BJ (cell line): Measurements from ENCODE around the gene MAP3K20. TPM values are rescaled to one million over a fixed set of nuclear protein-coding genes. Genes with fewer than 3 reads are reported as not detected.

Experiments used
- CTCF ChIA-PET: fragments of 350-600 bp; formaldehyde crosslinking; extraction: SDS; loops from one replicate; lab custom pipeline; 2021; ENCODE audit warnings: antibody characterized with exemption, inconsistent platforms; lab: Yijun Ruan, JAX
- POLR2A ChIA-PET: fragments of 300-600 bp; sonication (Branson Sonifier 250); formaldehyde crosslinking; extraction: SDS; loops from one replicate; lab custom pipeline; 2021; ENCODE audit warnings: antibody characterized with exemption; lab: Charles Lee
- DNase-seq: peaks from one replicate; pipeline ENCODE4 v3.0.0-alpha.2; 2011; ENCODE audit warnings: low read depth
- H3K27me3 ChIP-seq: 2 replicates; pipeline ENCODE4 v1.6.0; 2011; ENCODE audit warnings: low read length; ENCODE audit not compliant: control insufficient read depth, insufficient read depth
- H3K36me3 ChIP-seq: 2 replicates; pipeline ENCODE4 v1.5.1; 2011; ENCODE audit warnings: low read length; ENCODE audit not compliant: control insufficient read depth, insufficient read depth
- H3K4me3 ChIP-seq: 2 replicates; pipeline ENCODE4 v1.5.1; 2011; ENCODE audit warnings: low read depth, mild to moderate bottlenecking, control low read depth, low read length
- polyA plus RNA-seq: library from polyadenylated mRNA; depleted of rRNA; stranded (reverse); fragments of >200 nt; gene quantifications from 2 replicates; pipeline ENCODE4 v1.2.3, GENCODE V29; 2011
- TF ChIP-seq, protein P1 (sequence below): IDR thresholded peaks from 2 replicates; pipeline ENCODE4 v1.5.1; 2011; ENCODE audit warnings: low read depth, mild to moderate bottlenecking, control low read depth, inconsistent platforms, low read length, moderate library complexity; ENCODE audit not compliant: insufficient read depth

MAP3K20 gene
- polyA plus RNA-seq, 1 experiment: 45.4 TPM

DNA sequence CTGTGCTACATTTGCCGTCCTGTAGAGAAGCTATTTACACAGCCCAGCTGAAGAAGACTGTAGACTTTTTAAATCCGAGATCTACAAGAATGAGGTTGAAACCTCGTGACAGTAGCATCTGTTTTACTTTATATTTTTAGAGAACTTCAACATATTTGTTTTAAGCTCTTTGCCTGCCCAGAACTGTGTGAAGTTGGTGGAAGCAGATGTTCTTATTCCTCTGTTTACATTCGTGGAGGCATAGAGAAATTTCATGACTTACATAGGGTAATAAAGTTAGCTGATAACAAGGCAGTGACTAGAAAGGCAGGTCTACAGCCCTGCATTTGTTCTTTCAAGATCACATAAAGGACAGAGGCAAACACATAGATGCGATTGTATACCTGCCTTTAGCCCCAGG lies 47.0 kb upstream of the MAP3K20 start:
- ChIA-PET CTCF (interaction anchor here (1.0 to 12.8 kb wide), 17 partner anchors 11 to 222 kb away, joined by 3 to 200 read pairs (median 6); no protein-coding TSS in a partner anchor), POLR2A (no interaction called here)
- Histone ChIP-seq H3K27me3 (no peaks in the 10 kb centered on the region), H3K36me3 (no peaks in the 10 kb centered on the region), H3K4me3 (no peak overlapping the region)
- DNase-seq: peak; percentile 56
- TF ChIP-seq, protein P1, sequence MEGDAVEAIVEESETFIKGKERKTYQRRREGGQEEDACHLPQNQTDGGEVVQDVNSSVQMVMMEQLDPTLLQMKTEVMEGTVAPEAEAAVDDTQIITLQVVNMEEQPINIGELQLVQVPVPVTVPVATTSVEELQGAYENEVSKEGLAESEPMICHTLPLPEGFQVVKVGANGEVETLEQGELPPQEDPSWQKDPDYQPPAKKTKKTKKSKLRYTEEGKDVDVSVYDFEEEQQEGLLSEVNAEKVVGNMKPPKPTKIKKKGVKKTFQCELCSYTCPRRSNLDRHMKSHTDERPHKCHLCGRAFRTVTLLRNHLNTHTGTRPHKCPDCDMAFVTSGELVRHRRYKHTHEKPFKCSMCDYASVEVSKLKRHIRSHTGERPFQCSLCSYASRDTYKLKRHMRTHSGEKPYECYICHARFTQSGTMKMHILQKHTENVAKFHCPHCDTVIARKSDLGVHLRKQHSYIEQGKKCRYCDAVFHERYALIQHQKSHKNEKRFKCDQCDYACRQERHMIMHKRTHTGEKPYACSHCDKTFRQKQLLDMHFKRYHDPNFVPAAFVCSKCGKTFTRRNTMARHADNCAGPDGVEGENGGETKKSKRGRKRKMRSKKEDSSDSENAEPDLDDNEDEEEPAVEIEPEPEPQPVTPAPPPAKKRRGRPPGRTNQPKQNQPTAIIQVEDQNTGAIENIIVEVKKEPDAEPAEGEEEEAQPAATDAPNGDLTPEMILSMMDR: peak; percentile 12; the same call in 1 of the 2 replicates

- Histone ChIP-seq H3K27me3 (no peaks in the 10 kb centered on the region), H3K36me3 (no peaks in the 10 kb centered on the region), H3K4me3 (no peak overlapping the region)
- DNase-seq: no peak
- POLR2A ChIA-PET: no interaction called here
- CTCF ChIA-PET: interaction anchor here (1.4 to 12.8 kb wide), 2 partner anchors 78 to 180 kb away, joined by 3 to 200 read pairs; no protein-coding TSS in a partner anchor
- TF ChIP-seq, protein P1: no peak
These were observed 44.8 kb upstream of the MAP3K20 start for GRCh38 chr2:173030561-173031490.

- POLR2A ChIA-PET: no interaction called here
- TF ChIP-seq, protein P1: no peak
- DNase-seq: no peak
- Histone ChIP-seq H3K36me3 (no peaks in the 10 kb centered on the region), H3K4me3 (no peak overlapping the region), H3K27me3 (no peaks in the 10 kb centered on the region)
- CTCF ChIA-PET: interaction anchor here (0.6 to 12.8 kb wide), 3 partner anchors 50 to 178 kb away, joined by 3 to 200 read pairs (median 3); no protein-coding TSS in a partner anchor
These were observed 43.6 kb upstream of the MAP3K20 start for GRCh38 chr2:173032032-173032431.

DNA sequence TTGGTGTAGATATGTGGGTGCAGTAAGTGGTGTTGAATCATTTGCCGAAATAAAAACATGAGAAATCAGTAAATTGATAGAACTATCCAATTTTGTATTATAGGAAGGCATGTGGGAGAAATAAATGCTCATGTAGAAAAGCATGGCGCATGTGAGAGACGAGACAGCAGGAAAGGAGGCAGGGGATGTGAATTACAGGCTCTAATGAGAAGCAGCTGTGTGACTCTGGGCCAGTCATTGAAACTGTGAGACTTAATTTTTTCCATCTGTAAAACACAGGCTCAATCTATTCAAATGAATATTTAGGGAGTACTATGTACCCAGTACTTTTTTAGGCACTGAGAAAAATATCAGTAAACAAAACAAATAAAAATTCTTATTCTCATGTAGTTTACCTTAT lies 42.6 kb upstream of the MAP3K20 start:
- no peaks in the 10 kb centered on the region for H3K36me3 ChIP-seq
- peak; percentile 45 for DNase-seq
- ChIA-PET CTCF (interaction anchor here (1.0 to 12.8 kb wide), 2 partner anchors 25 to 177 kb away, joined by 3 to 200 read pairs; no protein-coding TSS in a partner anchor), POLR2A (no interaction called here)
- TF ChIP-seq, protein P1: no peak
- H3K27me3 ChIP-seq: no peaks in the 10 kb centered on the region
- no peak overlapping the region for H3K4me3 ChIP-seq

GRCh38 chr2:173034143-173034542 lies 41.5 kb upstream of the MAP3K20 start:
- ChIA-PET CTCF (interaction anchor here (0.6 kb wide), 1 partner anchor 191 kb away, joined by 3 read pairs; no protein-coding TSS in a partner anchor), POLR2A (no interaction called here)
- TF ChIP-seq, protein P1: no peak
- DNase-seq: no peak
- no peaks in the 10 kb centered on the region for H3K36me3 ChIP-seq
- H3K4me3 ChIP-seq: no peak overlapping the region
- H3K27me3 ChIP-seq: no peaks in the 10 kb centered on the region
